ENCODE data around the gene PGAM2.

PGAM2 gene

DNA sequence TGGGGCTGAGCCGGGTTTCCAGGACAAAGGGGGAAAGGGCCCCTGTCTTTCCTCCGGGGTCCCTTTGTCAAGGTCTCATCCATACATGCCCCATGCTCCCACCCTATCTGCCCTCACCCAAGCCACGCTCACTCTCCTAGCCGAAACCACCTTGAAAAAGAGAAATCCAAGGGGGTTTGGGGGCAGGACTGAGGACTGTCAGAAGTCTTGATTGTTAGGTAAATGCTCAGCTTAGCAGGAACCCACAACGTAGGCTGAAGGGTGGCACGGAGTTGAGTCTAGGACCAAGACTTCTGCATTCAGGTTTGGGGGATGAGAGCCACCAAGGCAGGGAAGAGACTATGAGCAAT is 719 bp upstream of the PGAM2 start:
- DNase-seq (ENCODE audit: low spot score), result no peak

DNA sequence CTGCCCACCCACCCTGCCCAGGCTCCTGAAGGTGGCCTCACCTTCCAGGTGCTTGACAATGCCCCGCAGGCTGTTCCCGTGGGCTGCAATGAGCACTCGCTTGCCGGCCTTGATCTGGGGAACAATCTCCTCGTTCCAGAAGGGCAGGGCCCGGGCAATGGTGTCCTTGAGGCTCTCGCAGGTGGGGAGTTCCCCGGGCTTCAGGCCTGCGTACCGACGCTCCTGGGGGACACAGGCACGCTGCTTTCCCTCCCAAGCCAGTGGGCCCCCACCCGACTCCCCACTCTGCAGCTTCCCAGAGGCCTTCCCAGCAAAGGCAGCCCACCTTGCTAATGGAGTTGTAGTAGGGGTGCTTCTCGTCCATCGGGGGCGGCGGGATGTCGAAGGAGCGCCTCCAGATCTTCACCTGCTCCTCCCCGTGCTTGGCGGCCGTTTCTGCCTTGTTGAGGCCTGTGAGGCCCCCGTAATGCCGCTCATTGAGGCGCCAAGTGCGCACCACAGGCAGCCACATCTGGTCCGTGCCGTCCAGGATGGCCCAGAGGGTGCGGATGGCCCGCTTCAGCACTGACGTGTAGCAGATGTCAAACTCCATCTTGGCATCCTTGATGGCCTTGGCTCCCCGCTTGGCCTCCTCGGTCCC is 456 bp downstream of the PGAM2 start:
- no peak for DNase-seq (ENCODE audit: low spot score)

DNA sequence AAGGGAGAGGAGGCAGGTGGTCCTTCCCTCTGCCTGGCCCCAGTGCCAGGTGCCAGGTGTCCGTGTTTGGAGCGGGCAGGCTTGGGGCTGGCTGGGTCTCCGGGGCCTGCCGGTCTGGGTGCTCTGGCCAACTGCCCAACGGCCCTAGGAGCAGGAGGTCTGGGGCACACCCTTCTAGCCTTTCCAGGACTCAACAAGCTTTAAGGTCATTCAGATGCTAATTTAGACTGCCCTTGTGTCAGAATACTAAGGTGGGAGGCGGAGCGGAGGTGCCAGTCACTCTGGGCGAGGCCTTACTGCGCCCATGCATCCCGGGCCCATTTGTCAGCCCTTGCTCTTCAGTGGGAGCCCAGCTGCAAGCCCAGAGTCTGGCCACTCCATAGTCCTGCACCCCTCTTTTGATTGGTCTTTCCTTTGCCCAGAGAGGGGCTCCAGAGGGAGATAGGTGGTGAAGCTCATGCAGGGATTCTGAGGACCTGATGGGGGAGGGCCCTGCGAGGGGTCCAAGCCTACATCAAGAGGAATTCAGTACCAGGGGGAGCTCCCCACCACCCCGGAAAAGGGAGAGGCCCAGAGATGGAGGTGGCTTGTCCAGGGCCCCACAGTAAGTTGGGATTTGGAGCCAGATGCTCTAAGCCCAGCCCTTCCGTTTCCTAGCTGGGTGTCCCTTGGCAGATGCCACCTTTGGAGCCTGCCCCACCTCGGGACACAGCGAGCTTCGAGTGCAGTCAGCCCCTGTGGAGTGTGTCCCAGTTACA is 1.3 kb downstream of the PGAM2 start:
- no peak for DNase-seq (ENCODE audit: low spot score)

DNA sequence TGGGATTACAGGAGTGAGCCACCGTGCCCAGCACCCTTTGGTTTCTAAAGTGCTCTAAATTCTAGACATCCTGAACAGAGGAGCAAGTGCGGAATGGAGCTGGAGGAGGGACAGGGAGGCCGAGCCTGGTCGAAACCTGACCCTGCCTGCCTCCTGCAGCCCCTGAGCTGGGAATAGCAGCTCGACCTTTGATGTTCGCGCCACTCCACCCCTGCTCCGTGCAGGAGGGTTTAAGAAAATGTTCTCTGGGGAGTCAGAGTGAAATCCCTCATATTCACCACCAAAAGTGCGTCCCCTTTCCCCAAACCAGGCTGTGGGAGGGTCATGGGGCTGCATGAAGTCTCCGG is 1.8 kb downstream of the PGAM2 start:
- no peak for DNase-seq (ENCODE audit: low spot score)

DNA sequence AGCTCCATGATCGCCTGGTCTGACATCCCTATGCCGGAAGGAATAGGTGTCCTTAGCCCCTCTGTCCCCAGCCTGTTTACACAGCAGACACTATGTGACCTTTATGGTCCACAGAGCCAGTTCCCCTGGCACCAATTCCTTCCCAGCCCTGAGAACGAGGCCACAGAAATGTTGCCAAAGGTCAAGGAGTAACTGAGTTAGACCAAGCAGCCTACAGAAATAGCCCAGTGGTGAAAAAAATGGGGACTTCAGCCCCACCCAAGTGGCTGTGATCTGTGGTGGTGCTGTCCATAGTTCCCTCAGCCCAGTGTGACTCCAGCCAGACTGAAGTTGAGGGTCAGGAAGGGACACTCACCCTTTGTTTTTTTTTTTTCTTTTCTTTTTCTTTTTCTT is 2.5 kb downstream of the PGAM2 start:
- DNase-seq (ENCODE audit: low spot score), result no peak

DNA sequence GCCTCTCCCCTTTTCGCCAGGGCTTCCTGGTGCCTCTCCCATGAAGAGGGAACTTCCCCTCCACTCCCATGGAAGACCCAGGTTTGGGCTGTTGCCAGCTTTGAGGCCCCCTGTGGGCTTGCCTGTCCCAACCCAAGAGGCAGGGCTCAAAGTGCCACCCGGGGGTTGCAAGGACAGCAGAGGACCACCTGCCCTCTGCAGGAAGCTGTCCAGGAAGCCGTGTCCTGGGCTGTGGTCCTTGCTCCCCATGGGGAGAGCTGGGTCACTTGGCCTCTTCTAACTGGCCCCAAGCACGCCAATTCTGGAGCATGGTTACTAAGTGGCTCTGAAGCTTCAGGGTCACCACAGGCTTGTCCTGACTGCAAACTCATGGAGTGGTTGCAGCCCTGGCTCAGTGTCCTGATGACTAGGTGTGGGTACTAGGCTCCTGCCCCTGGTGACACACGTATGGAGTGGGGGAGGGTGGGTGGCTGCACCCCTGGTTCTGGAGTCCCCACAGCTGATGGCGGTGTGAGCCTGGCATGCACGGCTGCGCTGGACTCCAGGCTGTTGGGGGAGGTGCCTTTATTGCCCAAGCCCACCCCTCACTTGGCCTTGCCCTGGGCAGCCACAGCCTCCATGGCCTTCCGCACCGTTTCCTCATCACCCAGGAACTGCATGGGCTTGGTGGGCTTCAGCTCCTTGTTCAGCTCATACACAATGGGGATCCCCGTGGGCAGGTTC is 3.0 kb downstream of the PGAM2 start:
- no peak for DNase-seq (ENCODE audit: low spot score)

DNA sequence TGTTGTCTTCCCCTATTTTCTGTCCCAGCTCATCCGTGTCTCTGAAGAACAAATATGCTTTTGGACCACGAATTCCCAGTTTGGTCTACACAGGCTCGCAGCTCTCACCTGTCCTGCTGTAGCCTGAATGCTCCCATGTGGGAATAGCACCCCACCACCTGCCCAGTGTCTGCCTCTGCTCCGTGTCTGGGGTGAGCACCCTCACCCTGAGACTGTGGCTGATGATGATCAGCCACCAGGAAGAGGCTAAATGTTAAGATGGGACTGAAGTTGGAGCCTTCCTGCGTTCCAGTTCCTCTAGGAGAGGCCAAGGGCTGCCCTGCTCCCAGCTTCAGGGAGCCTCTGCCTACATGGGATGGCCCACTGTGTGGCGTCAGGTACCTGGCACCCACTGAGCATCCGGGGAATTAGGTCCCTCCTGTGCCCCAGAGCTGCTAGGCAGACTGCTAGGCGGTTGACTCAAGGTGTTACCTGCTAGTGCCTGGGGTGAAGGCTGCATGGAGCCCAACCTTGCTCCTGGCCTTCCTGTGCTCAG is 3.7 kb downstream of the PGAM2 start:
- DNase-seq (ENCODE audit: low spot score), result no peak

DNA sequence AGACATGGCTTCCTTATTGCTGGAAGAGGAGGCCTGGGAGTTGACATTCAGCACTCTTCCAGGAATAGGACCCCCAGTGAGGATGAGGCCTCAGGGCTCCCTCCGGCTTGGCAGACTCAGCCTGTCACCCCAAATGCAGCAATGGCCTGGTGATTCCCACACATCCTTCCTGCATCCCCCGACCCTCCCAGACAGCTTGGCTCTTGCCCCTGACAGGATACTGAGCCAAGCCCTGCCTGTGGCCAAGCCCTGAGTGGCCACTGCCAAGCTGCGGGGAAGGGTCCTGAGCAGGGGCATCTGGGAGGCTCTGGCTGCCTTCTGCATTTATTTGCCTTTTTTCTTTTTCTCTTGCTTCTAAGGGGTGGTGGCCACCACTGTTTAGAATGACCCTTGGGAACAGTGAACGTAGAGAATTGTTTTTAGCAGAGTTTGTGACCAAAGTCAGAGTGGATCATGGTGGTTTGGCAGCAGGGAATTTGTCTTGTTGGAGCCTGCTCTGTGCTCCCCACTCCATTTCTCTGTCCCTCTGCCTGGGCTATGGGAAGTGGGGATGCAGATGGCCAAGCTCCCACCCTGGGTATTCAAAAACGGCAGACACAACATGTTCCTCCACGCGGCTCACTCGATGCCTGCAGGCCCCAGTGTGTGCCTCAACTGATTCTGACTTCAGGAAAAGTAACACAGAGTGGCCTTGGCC is 4.3 kb downstream of the PGAM2 start:
- DNase-seq (ENCODE audit: low spot score), result no peak

DNA sequence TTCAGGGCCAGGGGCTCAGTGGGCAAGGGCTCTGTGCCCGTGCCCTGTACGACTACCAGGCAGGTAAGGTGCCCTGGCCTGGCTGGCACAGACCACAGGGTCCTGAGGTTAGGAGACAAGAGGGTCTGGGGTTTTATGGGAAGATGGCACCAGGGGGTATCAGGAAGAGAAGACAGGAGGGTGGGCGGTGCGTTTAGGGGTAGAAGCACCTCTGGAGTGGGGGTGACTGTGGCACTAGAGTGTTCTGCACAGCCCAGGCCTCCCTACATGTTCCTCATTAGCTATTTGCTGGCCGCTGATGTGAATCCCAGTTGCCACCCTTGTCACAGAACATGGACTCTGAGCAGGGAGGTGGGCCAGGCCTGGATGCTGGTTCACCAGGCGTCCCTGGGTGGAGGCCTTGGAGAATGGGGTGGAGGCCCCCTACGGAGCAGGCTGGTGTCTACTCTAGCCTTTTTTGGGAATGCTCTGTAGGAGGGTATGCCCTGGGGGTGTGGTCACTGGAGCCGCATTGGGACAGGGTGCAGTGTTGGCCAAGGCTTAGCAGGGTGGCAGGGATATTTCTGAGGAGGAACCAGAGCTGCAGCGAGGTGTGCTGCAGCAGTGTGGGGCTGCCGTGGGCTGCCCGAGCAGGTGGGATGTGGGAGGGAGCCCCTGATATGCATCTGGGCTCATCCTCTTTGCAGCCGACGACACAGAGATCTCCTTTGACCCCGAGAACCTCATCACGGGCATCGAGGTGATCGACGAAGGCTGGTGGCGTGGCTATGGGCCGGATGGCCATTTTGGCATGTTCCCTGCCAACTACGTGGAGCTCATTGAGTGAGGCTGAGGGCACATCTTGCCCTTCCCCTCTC is 5.0 kb downstream of the PGAM2 start:
- DNase-seq (ENCODE audit: low spot score), result no peak

DNA sequence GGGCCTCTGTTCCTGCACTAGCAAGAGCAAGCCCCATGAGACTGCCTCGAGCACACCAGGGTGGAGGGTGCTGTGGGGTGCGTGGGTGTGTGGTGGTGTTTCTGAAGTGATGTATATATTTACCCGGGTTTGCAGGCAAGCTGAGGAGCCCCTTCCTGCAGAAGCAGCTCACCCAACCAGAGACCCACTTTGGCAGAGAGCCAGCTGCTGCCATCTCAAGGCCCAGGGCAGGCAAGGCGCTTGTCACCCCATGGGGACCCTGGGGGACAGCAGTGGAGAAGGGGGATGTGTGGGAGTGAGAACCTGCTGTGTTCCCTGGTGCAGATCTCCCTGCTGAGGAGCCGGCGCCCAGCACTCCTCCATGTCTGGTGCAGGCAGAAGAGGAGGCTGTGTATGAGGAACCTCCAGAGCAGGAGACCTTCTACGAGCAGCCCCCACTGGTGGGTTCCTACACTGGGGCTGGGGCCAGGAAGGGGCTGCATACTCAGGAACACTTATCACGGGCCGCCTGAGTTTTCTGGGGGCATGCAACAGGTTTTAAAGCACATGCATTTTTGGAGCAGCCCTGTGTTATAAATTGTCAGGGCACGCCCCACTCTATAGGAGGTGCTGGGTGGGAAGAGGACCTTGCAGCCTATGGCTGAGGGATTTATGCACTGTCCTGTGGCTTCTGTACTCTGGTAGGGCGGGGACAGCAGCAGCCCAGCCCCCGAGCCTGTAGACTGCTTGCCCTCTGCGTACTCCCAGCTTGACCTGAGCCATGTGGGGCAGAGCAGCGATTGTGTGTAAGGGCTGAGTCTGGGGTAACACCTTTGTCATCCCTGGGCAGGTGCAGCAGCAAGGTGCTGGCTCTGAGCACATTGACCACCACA is 5.9 kb downstream of the PGAM2 start:
- no peak for DNase-seq (ENCODE audit: low spot score)

DNA sequence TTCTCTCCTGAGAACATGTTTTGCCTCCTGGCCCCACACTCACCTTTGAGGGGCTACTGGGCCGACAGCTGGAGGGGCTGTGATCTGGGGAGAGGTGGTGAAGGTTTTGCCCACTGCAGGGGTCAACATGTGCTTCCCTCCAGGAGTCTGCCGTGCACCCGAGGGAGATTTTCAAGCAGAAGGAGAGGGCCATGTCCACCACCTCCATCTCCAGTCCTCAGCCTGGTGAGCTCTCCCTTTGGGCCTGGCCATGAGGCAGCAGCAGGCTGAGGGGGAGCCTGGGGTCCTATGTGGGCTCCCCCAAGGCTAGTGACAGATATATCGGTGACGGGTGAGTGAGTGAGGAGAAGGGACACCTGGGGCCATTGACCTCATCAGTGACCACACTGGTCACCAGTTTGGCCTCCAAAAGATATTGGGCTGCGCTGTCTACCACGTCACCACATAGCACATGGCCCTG is 6.6 kb downstream of the PGAM2 start:
- DNase-seq (ENCODE audit: low spot score), result no peak

DNA sequence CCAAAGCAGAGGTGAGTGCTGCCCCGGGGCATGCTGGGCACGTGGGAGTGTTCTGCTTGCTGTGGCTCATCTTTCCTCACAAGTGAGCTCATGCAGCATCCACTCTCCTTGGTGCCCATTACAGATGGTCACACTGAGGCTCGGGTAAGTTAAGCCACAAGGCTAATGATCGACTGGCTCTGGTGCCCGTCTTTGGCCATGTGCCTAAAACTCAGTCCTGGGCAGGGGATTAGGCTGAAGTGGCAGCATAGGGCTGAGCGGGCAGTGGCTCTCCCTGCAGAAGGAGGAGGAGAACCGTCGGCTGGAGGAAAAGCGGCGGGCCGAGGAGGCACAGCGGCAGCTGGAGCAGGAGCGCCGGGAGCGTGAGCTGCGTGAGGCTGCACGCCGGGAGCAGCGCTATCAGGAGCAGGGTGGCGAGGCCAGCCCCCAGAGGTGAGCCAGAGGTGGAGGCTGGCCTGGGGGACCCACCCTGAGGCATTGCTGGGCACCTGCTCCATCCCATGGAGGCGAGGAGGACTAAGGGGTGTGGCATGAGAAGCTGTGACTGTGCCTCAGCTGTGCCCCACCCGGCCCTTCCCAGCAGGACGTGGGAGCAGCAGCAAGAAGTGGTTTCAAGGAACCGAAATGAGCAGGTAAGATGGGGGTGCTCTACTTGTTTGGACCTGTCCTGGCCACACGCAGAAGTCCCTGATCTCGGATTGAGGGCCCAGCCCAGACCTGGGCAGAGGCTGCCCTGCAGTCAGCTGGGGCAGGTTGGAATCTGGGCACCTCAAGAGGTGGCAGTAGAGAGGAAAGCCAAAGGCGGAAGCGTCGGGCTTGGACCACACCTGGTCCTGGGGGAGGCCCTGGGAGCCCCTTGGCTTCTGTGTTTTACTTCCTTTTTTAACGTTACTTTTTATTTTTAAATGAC is 7.3 kb downstream of the PGAM2 start:
- no peak for DNase-seq (ENCODE audit: low spot score)

DNA sequence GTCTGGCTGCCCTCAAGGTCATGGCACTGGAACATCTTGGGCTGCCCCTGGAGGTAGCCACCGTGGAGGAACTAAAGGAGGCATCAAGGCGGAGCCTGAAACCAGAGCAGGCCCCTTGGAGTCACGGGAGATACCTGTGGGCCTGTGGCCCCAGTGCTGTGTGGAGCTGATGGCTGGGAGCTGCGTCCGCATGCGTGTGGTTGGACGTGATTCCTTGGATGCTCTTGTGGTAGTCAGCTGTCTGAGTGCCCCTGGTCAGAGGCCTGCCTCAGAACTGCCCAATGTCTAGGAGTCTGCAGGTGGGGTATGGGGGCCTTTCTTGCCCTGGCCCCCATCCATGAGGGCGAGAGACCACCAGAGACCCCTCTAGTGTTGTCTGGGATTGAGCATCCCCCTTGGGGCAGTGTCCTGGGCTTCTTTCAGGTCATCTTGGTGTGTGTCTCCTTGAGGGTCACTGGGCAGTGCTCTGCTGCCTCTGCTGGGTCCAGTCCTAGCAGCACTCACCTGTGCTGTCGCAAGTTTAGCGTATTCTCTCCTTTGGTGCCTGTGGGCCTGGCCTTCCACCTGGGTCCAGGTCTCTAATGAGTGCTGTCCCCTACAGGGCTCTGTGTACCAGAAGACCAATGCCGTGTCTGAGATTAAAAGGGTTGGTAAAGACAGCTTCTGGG is 8.1 kb downstream of the PGAM2 start:
- no peak for DNase-seq (ENCODE audit: low spot score)

DNA sequence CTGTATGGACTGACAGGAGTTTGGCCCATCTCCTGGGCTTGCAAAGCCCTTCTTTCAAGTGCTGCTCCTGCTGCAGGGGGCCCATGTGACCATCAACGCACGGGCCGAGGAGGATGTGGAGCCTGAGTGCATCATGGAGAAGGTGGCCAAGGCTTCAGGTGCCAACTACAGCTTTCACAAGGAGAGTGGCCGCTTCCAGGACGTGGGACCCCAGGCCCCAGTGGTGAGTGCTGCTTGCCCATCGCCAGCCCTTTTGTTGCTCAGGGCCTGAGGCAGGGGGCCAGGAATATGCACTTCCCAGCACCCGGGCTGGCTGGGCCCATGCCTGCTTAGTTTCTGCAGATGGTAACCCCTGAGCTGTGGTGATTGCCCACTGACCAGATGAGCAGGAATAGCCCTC is 8.7 kb downstream of the PGAM2 start:
- no peak for DNase-seq (ENCODE audit: low spot score)

DNA sequence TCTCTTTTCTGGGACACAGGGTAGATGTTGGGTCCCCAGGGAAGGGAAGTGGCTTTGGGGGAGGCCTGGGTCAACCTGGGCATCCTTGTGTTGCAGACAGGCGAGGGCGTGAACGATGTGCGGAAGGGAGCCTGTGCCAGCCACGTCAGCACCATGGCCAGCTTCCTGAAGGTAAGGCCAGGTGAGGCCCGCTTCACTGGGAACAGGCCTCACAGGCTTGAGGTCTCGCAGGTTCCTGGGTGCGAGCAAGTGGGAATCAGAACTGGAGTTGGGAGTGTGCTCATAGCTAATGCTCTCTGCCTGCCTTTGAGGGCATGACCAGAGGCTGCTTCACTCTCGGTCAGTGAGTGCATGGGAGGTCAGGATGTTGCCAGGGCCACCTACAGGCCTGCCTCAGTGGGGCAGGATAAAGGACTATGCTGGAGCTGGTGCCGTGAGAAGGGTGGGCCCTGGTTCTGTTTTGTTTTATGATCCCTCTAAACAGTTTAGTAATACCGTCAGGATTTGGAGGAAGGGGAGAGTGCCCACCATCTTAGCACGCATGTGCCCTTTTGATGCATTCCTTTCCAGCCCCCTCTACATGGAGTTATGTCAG is 12.5 kb downstream of the PGAM2 start:
- no peak for DNase-seq (ENCODE audit: low spot score)

DNA sequence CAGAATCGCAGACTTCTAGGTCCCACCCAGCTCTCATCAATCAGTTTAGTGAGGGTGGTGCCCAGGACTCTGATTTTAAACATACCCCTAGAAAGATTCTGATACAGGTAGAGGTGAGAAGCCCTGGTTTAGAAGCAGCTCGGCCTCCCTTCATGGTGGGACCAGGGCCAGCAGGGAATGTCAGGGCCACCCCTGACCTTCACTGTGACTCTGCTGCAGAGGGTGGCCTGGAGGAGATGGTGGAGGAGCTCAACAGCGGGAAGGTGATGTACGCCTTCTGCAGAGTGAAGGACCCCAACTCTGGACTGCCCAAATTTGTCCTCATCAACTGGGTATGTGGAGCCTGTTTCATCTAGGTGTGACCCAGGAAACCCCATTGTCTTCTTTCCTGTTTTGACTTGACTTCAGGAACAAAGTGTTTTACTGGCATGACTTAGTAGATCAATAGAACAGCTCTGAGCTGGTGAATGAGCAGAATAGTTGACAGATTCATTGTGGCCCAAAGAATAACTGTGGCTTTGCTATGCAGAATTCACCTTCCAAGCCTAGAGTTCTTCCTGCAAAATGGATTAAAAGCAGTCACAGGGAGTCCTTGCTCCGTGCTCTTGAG is 13.7 kb downstream of the PGAM2 start:
- no peak for DNase-seq (ENCODE audit: low spot score)

DNA sequence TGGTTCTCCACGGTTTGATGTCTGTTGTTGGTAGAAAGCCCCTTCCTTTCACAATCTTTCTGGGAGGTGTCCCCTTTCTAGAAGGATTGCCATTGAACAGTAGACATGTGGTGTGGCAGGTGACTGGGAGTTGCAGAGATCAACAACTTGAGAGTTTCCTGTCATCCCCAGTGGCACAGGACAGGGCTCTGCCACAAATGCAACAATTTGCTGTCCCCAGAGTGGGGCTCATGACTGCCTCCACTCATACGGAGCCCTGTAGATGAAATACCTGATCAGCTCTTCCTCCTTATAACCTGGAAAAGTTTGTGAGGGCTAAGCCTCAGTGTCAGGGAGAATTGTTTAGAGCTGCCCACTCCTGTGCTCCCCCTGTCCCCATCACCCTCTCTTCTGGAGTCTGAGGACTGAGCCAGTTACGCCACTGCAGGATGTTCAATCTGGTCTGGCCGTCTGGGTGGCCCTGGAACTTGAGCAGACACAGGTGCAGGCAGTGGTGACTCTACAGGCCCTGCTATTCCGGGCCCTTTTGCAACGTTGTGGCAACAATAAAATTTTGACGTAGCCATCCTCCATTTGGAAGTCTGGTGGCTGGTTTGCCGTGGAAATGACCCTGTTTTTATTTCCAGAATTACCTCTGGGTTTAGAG is 14.3 kb downstream of the PGAM2 start:
- DNase-seq (ENCODE audit: low spot score), result no peak

Measured in HuH-7 (cell line).